ENCODE data around the gene SOCS6.

GRCh38 chr18:70324897-70325296, 36.1 kb downstream of the SOCS6 start:
- no peak for TF ChIP-seq CTCF (IDR thresholded peaks at IDR 0.05)
- TF ChIP-seq POLR2A (IDR thresholded peaks at IDR 0.05) = no peak
